Measurements from ENCODE around the gene KRT13. TPM values are rescaled to one million over a fixed set of nuclear protein-coding genes. Genes with fewer than 3 reads are reported as not detected.
A peak's percentile ranks its signal among the peaks of the same experiment; 100 is the strongest.

Gene KRT13
- total RNA-seq, 1 donor from 2014 or later: not detected

GRCh38 chr17:41483991-41484826 is 21.2 kb downstream of the KRT13 start:
- intact Hi-C loops (cut with DNase I): no loop called here
- ATAC-seq (ENCODE audit: poor library complexity) (no peak), DNase-seq (no peak)

- DNase-seq (no peak), ATAC-seq (ENCODE audit: poor library complexity) (no peak)
- intact Hi-C loops (cut with DNase I): no loop called here
Observed at GRCh38 chr17:41483531-41483930, 21.9 kb downstream of the KRT13 start.

GRCh38 chr17:41481036-41481435 is 24.4 kb downstream of the KRT13 start, which contains the start of gene KRT35:
Gene KRT35, minus strand, starts transcription at chr17:41481151. Its CDS starts 54 bp downstream, at chr17:41481097.
- no peak for ATAC-seq (ENCODE audit: poor library complexity)
- intact Hi-C loops (cut with DNase I): no loop called here

GRCh38 chr17:41480581-41480980 is 24.8 kb downstream of the KRT13 start:
- intact Hi-C loops (cut with DNase I): no loop called here
- DNase-seq: no peak

More at GRCh38 chr17:41481036-41481435, 24.4 kb downstream of the KRT13 start, which contains the start of gene KRT35:
- DNase-seq: no peak

GRCh38 chr17:41480136-41480535 is 25.3 kb downstream of the KRT13 start:
- DNase-seq (no peak), ATAC-seq (ENCODE audit: poor library complexity) (no peak)
- intact Hi-C loops (cut with DNase I): no loop called here

More at GRCh38 chr17:41480581-41480980, 24.8 kb downstream of the KRT13 start:
- no peak for ATAC-seq (ENCODE audit: poor library complexity)

- intact Hi-C loops (cut with DNase I): no loop called here
- ATAC-seq (ENCODE audit: poor library complexity): no peak
- DNase-seq: no peak
Observed at GRCh38 chr17:41478237-41478636, 27.2 kb downstream of the KRT13 start.

- intact Hi-C loops (cut with DNase I): no loop called here
- DNase-seq (no peak), ATAC-seq (ENCODE audit: poor library complexity) (no peak)
Observed at GRCh38 chr17:41476866-41477815, 28.3 kb downstream of the KRT13 start.

- intact Hi-C loops (cut with DNase I): no loop called here
- DNase-seq (no peak), ATAC-seq (ENCODE audit: poor library complexity) (no peak)
Observed at GRCh38 chr17:41475421-41475820, 30.0 kb downstream of the KRT13 start.

GRCh38 chr17:41474863-41475262 is 30.5 kb downstream of the KRT13 start:
- ATAC-seq (ENCODE audit: poor library complexity): peak; percentile 76
- DNase-seq: no peak

GRCh38 chr17:41468346-41468745 is 37.1 kb downstream of the KRT13 start:
- intact Hi-C loops (cut with DNase I): no loop called here
- DNase-seq: no peak
- no peak for ATAC-seq (ENCODE audit: poor library complexity)

More at GRCh38 chr17:41474863-41475262, 30.5 kb downstream of the KRT13 start:
- intact Hi-C loops (cut with DNase I): no loop called here

- intact Hi-C loops (cut with DNase I): no loop called here
- ATAC-seq (ENCODE audit: poor library complexity): no peak
- no peak for DNase-seq
Observed at GRCh38 chr17:41467561-41467960, 37.9 kb downstream of the KRT13 start.

GRCh38 chr17:41466988-41467387 is 38.4 kb downstream of the KRT13 start, which contains the start of gene KRT32:
Gene KRT32, minus strand, starts transcription at chr17:41467386. Its CDS starts 61 bp downstream, at chr17:41467325.
- intact Hi-C loops (cut with DNase I): no loop called here
- DNase-seq (no peak), ATAC-seq (ENCODE audit: poor library complexity) (no peak)

GRCh38 chr17:41464682-41465081 is 40.7 kb downstream of the KRT13 start:
- intact Hi-C loops (cut with DNase I): no loop called here
- DNase-seq (peak; percentile 63), ATAC-seq (ENCODE audit: poor library complexity) (peak; percentile 98)

GRCh38 chr17:41464173-41464572 is 41.2 kb downstream of the KRT13 start:
- intact Hi-C loops (cut with DNase I): no loop called here
- no peak for DNase-seq
- no peak for ATAC-seq (ENCODE audit: poor library complexity)

GRCh38 chr17:41463746-41464145 is 41.7 kb downstream of the KRT13 start:
- intact Hi-C loops (cut with DNase I): no loop called here
- ATAC-seq (ENCODE audit: poor library complexity) (no peak), DNase-seq (no peak)

- intact Hi-C loops (cut with DNase I): no loop called here
- ATAC-seq (ENCODE audit: poor library complexity) (no peak), DNase-seq (no peak)
Observed at GRCh38 chr17:41462705-41463104, 42.7 kb downstream of the KRT13 start.

- intact Hi-C loops (cut with DNase I): no loop called here
- no peak for DNase-seq
- no peak for ATAC-seq (ENCODE audit: poor library complexity)
Observed at GRCh38 chr17:41457676-41458075, 47.7 kb downstream of the KRT13 start.

GRCh38 chr17:41456204-41456603 is 49.2 kb downstream of the KRT13 start:
- ATAC-seq (ENCODE audit: poor library complexity) (no peak), DNase-seq (no peak)
- intact Hi-C loops (cut with DNase I): no loop called here

- DNase-seq: no peak
- intact Hi-C loops (cut with DNase I): no loop called here
Observed at GRCh38 chr17:41455236-41455635, 50.2 kb downstream of the KRT13 start.

More at GRCh38 chr17:41455236-41455635, 50.2 kb downstream of the KRT13 start:
- no peak for ATAC-seq (ENCODE audit: poor library complexity)
